H9 (cell line): ENCODE measurements around the gene UBAP1. TPM values are rescaled to one million over a fixed set of nuclear protein-coding genes. Genes with fewer than 3 reads are reported as not detected.

Experiments
- DNase-seq: peaks from one replicate; pipeline ENCODE4 v3.0.0-alpha.2; 2017
- H2AFZ ChIP-seq: one replicate; pipeline ENCODE4 v1.6.1; 2013; ENCODE audit warnings: mild to moderate bottlenecking, low read length, control low read depth, moderate library complexity
- H2AK5ac ChIP-seq: 2 replicates; pipeline ENCODE4 v1.6.1; 2013; ENCODE audit warnings: low read length, control low read depth, mixed read lengths; ENCODE audit not compliant: insufficient read length
- H2BK120ac ChIP-seq: one replicate; pipeline ENCODE4 v1.6.1; 2013; ENCODE audit warnings: low read depth, mild to moderate bottlenecking, low read length, control low read depth, inconsistent platforms; ENCODE audit not compliant: poor library complexity, severe bottlenecking
- H2BK12ac ChIP-seq: 2 replicates; pipeline ENCODE4 v1.6.1; 2013; ENCODE audit warnings: low read length, control low read depth, mixed read lengths, low read depth; ENCODE audit not compliant: insufficient read length
- H2BK15ac ChIP-seq: 2 replicates; pipeline ENCODE4 v1.6.1; 2013; ENCODE audit warnings: low read depth, low read length, control low read depth
- H2BK20ac ChIP-seq: one replicate; pipeline ENCODE4 v1.6.1; 2013; ENCODE audit warnings: low read depth, mild to moderate bottlenecking, low read length, control low read depth, inconsistent platforms; ENCODE audit not compliant: poor library complexity, severe bottlenecking
- H2BK5ac ChIP-seq: 2 replicates; pipeline ENCODE4 v1.6.1; 2013; ENCODE audit warnings: low read length, control low read depth, mixed read lengths; ENCODE audit not compliant: insufficient read length
- H3K14ac ChIP-seq: 2 replicates; pipeline ENCODE4 v1.6.1; 2013; ENCODE audit warnings: low read length, control low read depth; ENCODE audit not compliant: insufficient read depth
- H3K18ac ChIP-seq: 2 replicates; pipeline ENCODE4 v1.6.1; 2013; ENCODE audit warnings: low read depth, mild to moderate bottlenecking, mixed read lengths, low read length, control low read depth; ENCODE audit not compliant: insufficient read length
- H3K23ac ChIP-seq: 2 replicates; pipeline ENCODE4 v1.6.1; 2013; ENCODE audit warnings: low read length, control low read depth, mixed read lengths, low read depth; ENCODE audit not compliant: insufficient read length
- H3K23me2 ChIP-seq: 2 replicates; pipeline ENCODE4 v1.6.1; 2013; ENCODE audit warnings: low read depth, mild to moderate bottlenecking, mixed read lengths, low read length, control low read depth; ENCODE audit not compliant: insufficient read length, poor library complexity, severe bottlenecking
- H3K27ac ChIP-seq: 2 replicates; pipeline ENCODE4 v1.5.1; 2013; ENCODE audit warnings: low read length, control low read depth, mixed read lengths, low read depth; ENCODE audit not compliant: insufficient read length
- H3K27me3 ChIP-seq: 2 replicates; pipeline ENCODE4 v1.6.1; 2013; ENCODE audit warnings: low read length, control low read depth, inconsistent platforms; ENCODE audit not compliant: insufficient read depth
- H3K4ac ChIP-seq: 2 replicates; pipeline ENCODE4 v1.6.1; 2013; ENCODE audit warnings: low read depth, mild to moderate bottlenecking, control low read depth, inconsistent platforms, low read length, moderate library complexity
- H3K4me1 ChIP-seq: 2 replicates; pipeline ENCODE4 v1.6.1; 2013; ENCODE audit warnings: low read length, control low read depth, inconsistent platforms; ENCODE audit not compliant: insufficient read depth
- H3K4me2 ChIP-seq: 2 replicates; pipeline ENCODE4 v1.6.1; 2013; ENCODE audit warnings: low read length, control low read depth, mixed read lengths; ENCODE audit not compliant: insufficient read length, insufficient read depth
- H3K56ac ChIP-seq: 2 replicates; pipeline ENCODE4 v1.6.1; 2013; ENCODE audit warnings: low read depth, mild to moderate bottlenecking, mixed read lengths, low read length, control low read depth; ENCODE audit not compliant: insufficient read length
- H3K79me1 ChIP-seq: 2 replicates; pipeline ENCODE4 v1.6.1; 2013; ENCODE audit warnings: low read depth, mild to moderate bottlenecking, moderate library complexity, low read length, control low read depth, inconsistent platforms; ENCODE audit not compliant: insufficient read depth, poor library complexity, severe bottlenecking
- H3K79me2 ChIP-seq: 2 replicates; pipeline ENCODE4 v1.6.1; 2013; ENCODE audit warnings: low read length, control low read depth, inconsistent platforms; ENCODE audit not compliant: insufficient read depth
- H3K9ac ChIP-seq: 2 replicates; pipeline ENCODE4 v1.6.1; 2013; ENCODE audit warnings: low read length, control low read depth, mixed read lengths; ENCODE audit not compliant: insufficient read length; ENCODE audit errors: extremely low read depth
- H3K9me3 ChIP-seq: one replicate; pipeline ENCODE4 v1.6.1; 2013; ENCODE audit warnings: low read depth, low read length, inconsistent platforms; ENCODE audit not compliant: control insufficient read depth
- H3T11ph ChIP-seq: one replicate; pipeline ENCODE4 v1.6.1; 2013; ENCODE audit warnings: mild to moderate bottlenecking, low read length, control low read depth, inconsistent platforms
- H4K20me1 ChIP-seq: one replicate; pipeline ENCODE4 v1.6.1; 2013; ENCODE audit not compliant: control insufficient read depth, insufficient read length, insufficient read depth
- H4K5ac ChIP-seq: 2 replicates; pipeline ENCODE4 v1.6.1; 2013; ENCODE audit warnings: low read depth, mild to moderate bottlenecking, mixed read lengths, low read length, control low read depth; ENCODE audit not compliant: insufficient read length
- H4K8ac ChIP-seq: replicated peaks from 2 replicates; pipeline ENCODE4 v1.6.1; 2013; ENCODE audit warnings: low read length, control low read depth, mixed read lengths, low read depth; ENCODE audit not compliant: insufficient read length
- H4K91ac ChIP-seq: 2 replicates; pipeline ENCODE4 v1.6.1; 2013; ENCODE audit warnings: low read depth, mild to moderate bottlenecking, moderate library complexity, mixed read lengths, low read length, control low read depth; ENCODE audit not compliant: insufficient read length
- H3K27ac Mint-ChIP-seq, 3 experiments: 2 replicates in 2 of 3; 3 replicates in 1 of 3; pipeline ENCODE4 v1.8.0; 2020 to 2021; ENCODE audit warnings: mixed read lengths in 3 of 3, mild to moderate bottlenecking in 1 of 3, moderate library complexity in 1 of 3
- H3K27me3 Mint-ChIP-seq: 2 replicates; pipeline ENCODE4 v1.8.0; 2021; ENCODE audit warnings: low read depth, mild to moderate bottlenecking, moderate library complexity, mixed read lengths
- H3K36me3 Mint-ChIP-seq, 3 experiments: 2 replicates in 2 of 3; 3 replicates in 1 of 3; pipeline ENCODE4 v1.8.0; 2020 to 2021; ENCODE audit warnings: low read depth in 3 of 3, mixed read lengths in 3 of 3; ENCODE audit not compliant: insufficient read depth in 1 of 3
- H3K4me1 Mint-ChIP-seq, 2 experiments: 2 replicates each; pipeline ENCODE4 v1.8.0; 2020; ENCODE audit warnings: mixed read lengths in 2 of 2
- H3K4me3 Mint-ChIP-seq, 2 experiments: 2 replicates in 1 of 2; 3 replicates in 1 of 2; pipeline ENCODE4 v1.8.0; 2020 to 2021; ENCODE audit warnings: mild to moderate bottlenecking in 2 of 2, mixed read lengths in 2 of 2, moderate library complexity in 1 of 2
- H3K9me3 Mint-ChIP-seq, 2 experiments: 2 replicates in 1 of 2; 3 replicates in 1 of 2; pipeline ENCODE4 v1.8.0; 2020; ENCODE audit warnings: mild to moderate bottlenecking in 2 of 2, mixed read lengths in 2 of 2, moderate library complexity in 1 of 2
- CTCF ChIP-seq: fragments of 200-600 bp; sonication (generic); conservative IDR thresholded peaks from 3 replicates; pipeline ENCODE4 v1.8.0; 2021; ENCODE audit warnings: antibody characterized with exemption, mild to moderate bottlenecking
- WGBS: extraction: QIAGEN DNeasy Blood & Tissue Kit; methylation state at CpG from one replicate; pipeline ENCODE4 v1.1.7; 2013; ENCODE audit warnings: missing lambda C conversion rate, low lambda C conversion rate, mixed read lengths; ENCODE audit not compliant: insufficient read length; ENCODE audit errors: extremely low coverage; 5-methylcytosine and 5-hydroxymethylcytosine counted together
- total RNA-seq: library from RNA; stranded (reverse); gene quantifications from 2 replicates; pipeline ENCODE4 v1.2.1, GENCODE V29; 2021

The UBAP1 gene
- total RNA-seq, 1 experiment from 2014 or later: 32.6 TPM

DNA sequence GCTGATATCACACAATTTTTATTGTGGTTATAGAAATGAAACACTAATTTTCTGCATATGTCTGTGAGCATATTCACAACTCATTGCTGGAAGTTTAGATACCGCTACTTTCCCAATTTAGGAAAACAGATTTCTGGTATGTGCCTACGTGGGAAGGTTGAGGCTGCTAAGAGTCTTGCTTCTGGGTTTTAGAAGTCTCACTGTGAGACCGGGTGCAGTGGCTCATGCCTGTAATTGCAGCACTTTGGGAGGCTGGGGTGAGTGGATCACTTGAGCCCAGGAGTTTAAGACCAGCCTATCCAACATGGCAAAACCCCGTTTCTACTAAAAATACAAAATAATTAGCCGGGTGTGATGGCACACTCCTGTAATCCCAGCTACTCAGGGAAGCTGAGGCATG lies 39.6 kb downstream of the UBAP1 start:
- Histone ChIP-seq H2BK12ac (no peak overlapping the region), H4K91ac (no peak overlapping the region), H3K23ac (no peak overlapping the region), H3K9ac (no peak overlapping the region), H2BK5ac (no peak overlapping the region), H3K27ac (no peak overlapping the region), H2BK120ac (no peak overlapping the region), H2AK5ac (no peak overlapping the region), H3K79me2 (no peaks in the 10 kb centered on the region), H3K4ac (no peak overlapping the region), H3T11ph (no peak overlapping the region), H4K5ac (no peak overlapping the region), H3K18ac (no peak overlapping the region), H3K4me1 (no peaks in the 10 kb centered on the region), H3K9me3 (no peaks in the 10 kb centered on the region), H3K14ac (no peak overlapping the region), H3K23me2 (no peaks in the 10 kb centered on the region), H2AFZ (no peak overlapping the region), H4K8ac (no peak overlapping the region), H4K20me1 (no peaks in the 10 kb centered on the region), H3K27me3 (no peaks in the 10 kb centered on the region), H3K79me1 (no peaks in the 10 kb centered on the region), H3K4me2 (no peak overlapping the region), H2BK20ac (no peak overlapping the region), H2BK15ac (no peak overlapping the region), H3K56ac (no peak overlapping the region)
- H3K27me3 Mint-ChIP-seq: no peaks in the 10 kb centered on the region
- peaks cover 3 to 11% (median 10%) of the 10 kb centered on the region in 3 experiments; a peak in 5 of 7 replicates for H3K36me3 Mint-ChIP-seq
- 0 out of 3 replicates have a peak, but pooled peaks have one; percentile 10 for TF ChIP-seq CTCF
- H3K9me3 Mint-ChIP-seq: peaks cover 0 to 1% of the 10 kb centered on the region in 2 experiments; a peak in 1 of 5 replicates
- H3K4me3 Mint-ChIP-seq: no peak overlapping the region
- WGBS: no CpG with 5 or more reads among the region's 5 CpGs
- DNase-seq: no peak
- H3K27ac Mint-ChIP-seq: 0 out of 7 replicates have a peak overlapping the region, but pooled peaks of 1 of the 3 experiments have one; percentile 23
- H3K4me1 Mint-ChIP-seq: peaks cover under 1 to 6% of the 10 kb centered on the region in 2 experiments; a peak in 2 of 4 replicates
